ENCODE results near the gene GRAPL.
"Not testable (repeated sequence)": the region's sequence is repeated elsewhere in the genome, so short reads cannot be mapped to it uniquely, and the experiment has no call there.

DNA sequence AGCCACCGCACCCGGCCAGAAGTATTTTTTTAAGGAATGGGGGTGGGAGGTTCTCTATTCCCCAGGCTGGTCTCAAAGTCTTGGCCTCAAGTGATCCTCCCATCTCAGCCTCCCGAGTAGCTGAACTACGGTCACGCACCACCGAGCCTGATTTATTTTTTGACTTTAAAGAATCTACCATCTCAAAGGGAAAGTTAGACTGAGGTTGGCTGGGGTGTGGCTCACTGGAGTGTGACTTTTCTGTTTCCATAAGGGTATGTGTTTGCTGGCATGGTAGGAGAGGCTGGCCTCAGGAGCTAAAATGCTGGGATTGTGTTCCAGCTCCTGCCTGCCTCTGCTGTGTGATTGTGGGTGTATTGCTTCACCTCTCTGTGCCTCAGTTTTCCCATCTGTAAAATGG, 10.6 kb downstream of the GRAPL start:
- TF ChIP-seq POLR2A, POLR2AphosphoS5, EP300 (IDR thresholded peaks at IDR 0.05): not testable (repeated sequence)
- TF ChIP-seq, protein P1, sequence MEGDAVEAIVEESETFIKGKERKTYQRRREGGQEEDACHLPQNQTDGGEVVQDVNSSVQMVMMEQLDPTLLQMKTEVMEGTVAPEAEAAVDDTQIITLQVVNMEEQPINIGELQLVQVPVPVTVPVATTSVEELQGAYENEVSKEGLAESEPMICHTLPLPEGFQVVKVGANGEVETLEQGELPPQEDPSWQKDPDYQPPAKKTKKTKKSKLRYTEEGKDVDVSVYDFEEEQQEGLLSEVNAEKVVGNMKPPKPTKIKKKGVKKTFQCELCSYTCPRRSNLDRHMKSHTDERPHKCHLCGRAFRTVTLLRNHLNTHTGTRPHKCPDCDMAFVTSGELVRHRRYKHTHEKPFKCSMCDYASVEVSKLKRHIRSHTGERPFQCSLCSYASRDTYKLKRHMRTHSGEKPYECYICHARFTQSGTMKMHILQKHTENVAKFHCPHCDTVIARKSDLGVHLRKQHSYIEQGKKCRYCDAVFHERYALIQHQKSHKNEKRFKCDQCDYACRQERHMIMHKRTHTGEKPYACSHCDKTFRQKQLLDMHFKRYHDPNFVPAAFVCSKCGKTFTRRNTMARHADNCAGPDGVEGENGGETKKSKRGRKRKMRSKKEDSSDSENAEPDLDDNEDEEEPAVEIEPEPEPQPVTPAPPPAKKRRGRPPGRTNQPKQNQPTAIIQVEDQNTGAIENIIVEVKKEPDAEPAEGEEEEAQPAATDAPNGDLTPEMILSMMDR (IDR thresholded peaks at IDR 0.05): not testable (repeated sequence)

Data from stomach (tissue), 4 donors.